ENCODE data around the gene IKBKE. TPM values are rescaled to one million over a fixed set of nuclear protein-coding genes. Genes with fewer than 3 reads are reported as not detected.
A peak's percentile ranks its signal among the peaks of the same experiment; 100 is the strongest.

Gene IKBKE
- total RNA-seq, 1 donor from 2014 or later, result 23.3 TPM

- DNase-seq, result peak; percentile 77
Measured at GRCh38 chr1:206544562-206545257, 74.4 kb downstream of the IKBKE start.

GRCh38 chr1:206545351-206545750 is 75.1 kb downstream of the IKBKE start:
- no peak for DNase-seq

Other genes with a start within 250 kb of the IKBKE start
- 0.33 and 0.51 TPM in 2 replicates for gene RASSF5, start 37.1 kb downstream of the IKBKE start, total RNA-seq
- 66.1 and 69.9 TPM in 2 replicates for gene EIF2D, start 142.0 kb downstream of the IKBKE start, total RNA-seq
- gene DYRK3, start 165.1 kb downstream of the IKBKE start, total RNA-seq, result 11.4 and 12.6 TPM in 2 replicates
- 33.7 and 50.8 TPM in 2 replicates for gene MAPKAPK2, start 214.4 kb downstream of the IKBKE start, total RNA-seq

All from dermis blood vessel endothelial cell (primary cell).